PC-9 (cell line): ENCODE results near the gene PNPLA3. TPM values are rescaled to one million over a fixed set of nuclear protein-coding genes. Genes with fewer than 3 reads are reported as not detected.

Experiments
- BruUV-seq: library from RNA; stranded (reverse); fragments of 400-500 nt; replicated peaks from 2 replicates; lab custom pipeline; 2021; lab: Mats Ljungman, UMichigan
- CTCF ChIA-PET: fragments of 300-600 bp; sonication (Branson Sonifier 250); formaldehyde crosslinking; loops from one replicate; lab custom pipeline; 2022; ENCODE audit warnings: antibody characterized with exemption; lab: Charles Lee
- POLR2A ChIA-PET: fragments of 300-600 bp; sonication (Branson Sonifier 250); formaldehyde crosslinking; loops from one replicate; lab custom pipeline; 2022; ENCODE audit warnings: antibody characterized with exemption; ENCODE audit not compliant: unreplicated experiment; lab: Charles Lee
- DNase-seq, 2 experiments: peaks; one replicate each; pipeline versions ENCODE4 v3.0.0 to v3.0.0-alpha.2; 2015 to 2022; ENCODE audit warnings: mixed read lengths in 1 of 2
- H2AFZ ChIP-seq: fragments of 200-600 bp; sonication (generic); 2 replicates; pipeline ENCODE4 v1.8.1; 2017; ENCODE audit warnings: antibody characterized with exemption
- H3F3A ChIP-seq: fragments of 200-600 bp; sonication (generic); 2 replicates; pipeline ENCODE4 v1.8.1; 2017; ENCODE audit warnings: antibody characterized with exemption, mild to moderate bottlenecking, low read depth; ENCODE audit not compliant: insufficient read depth
- H3K27ac ChIP-seq: fragments of 200-600 bp; sonication (generic); 2 replicates; pipeline ENCODE4 v1.6.1; 2016; ENCODE audit warnings: mixed run types
- H3K27me3 ChIP-seq: fragments of 200-600 bp; sonication (generic); 2 replicates; pipeline ENCODE4 v1.6.1; 2016; ENCODE audit warnings: low read depth, mixed run types; ENCODE audit not compliant: insufficient read depth
- H3K36me3 ChIP-seq: fragments of 200-600 bp; sonication (generic); 2 replicates; pipeline ENCODE4 v1.6.1; 2016; ENCODE audit warnings: low read depth, mixed run types
- H3K4me1 ChIP-seq: fragments of 200-600 bp; sonication (generic); replicated peaks from 2 replicates; pipeline ENCODE4 v1.6.1; 2016; ENCODE audit warnings: mixed run types; ENCODE audit not compliant: insufficient read depth
- H3K4me2 ChIP-seq: fragments of 200-600 bp; sonication (generic); 2 replicates; pipeline ENCODE4 v1.6.1; 2017; ENCODE audit warnings: mixed run types
- H3K4me3 ChIP-seq: fragments of 200-600 bp; sonication (generic); 2 replicates; pipeline ENCODE4 v1.6.1; 2016; ENCODE audit warnings: mixed run types
- H3K79me2 ChIP-seq: fragments of 200-600 bp; sonication (generic); 2 replicates; pipeline ENCODE4 v1.6.1; 2017; ENCODE audit warnings: low read depth, mixed run types
- H3K9me2 ChIP-seq: fragments of 200-600 bp; sonication (generic); 2 replicates; pipeline ENCODE4 v1.8.1; 2017; ENCODE audit warnings: mild to moderate bottlenecking; ENCODE audit not compliant: insufficient read depth
- H3K9me3 ChIP-seq: fragments of 200-600 bp; sonication (generic); 2 replicates; pipeline ENCODE4 v1.8.1; 2016; ENCODE audit warnings: low read depth; ENCODE audit not compliant: insufficient read depth
- H4K20me1 ChIP-seq: fragments of 200-600 bp; sonication (generic); 2 replicates; pipeline ENCODE4 v1.8.1; 2017; ENCODE audit not compliant: insufficient read depth
- EZH2 ChIP-seq: fragments of 200-600 bp; sonication (generic); IDR thresholded peaks from 2 replicates; pipeline ENCODE4 v1.8.0; 2017; ENCODE audit warnings: antibody characterized with exemption, low read depth
- intact Hi-C: fragments of 100-400 bp; cut with micrococcal nuclease; formaldehyde crosslinking; loops from one replicate; pipeline ENCODE4 v1.10.0; 2022; ENCODE audit not compliant: unreplicated experiment
- total RNA-seq: library from RNA; stranded (reverse); gene quantifications from 2 replicates; pipeline ENCODE4 v1.2.3, GENCODE V29; 2021
- TF ChIP-seq, protein P1 (sequence below): fragments of 200-600 bp; sonication (generic); conservative IDR thresholded peaks from 2 replicates; pipeline ENCODE4 v1.6.1; 2017; ENCODE audit warnings: mixed run types, antibody characterized with exemption, mild to moderate bottlenecking, moderate library complexity

Gene PNPLA3
- total RNA-seq, 1 experiment from 2014 or later, result 26.8 TPM

DNA sequence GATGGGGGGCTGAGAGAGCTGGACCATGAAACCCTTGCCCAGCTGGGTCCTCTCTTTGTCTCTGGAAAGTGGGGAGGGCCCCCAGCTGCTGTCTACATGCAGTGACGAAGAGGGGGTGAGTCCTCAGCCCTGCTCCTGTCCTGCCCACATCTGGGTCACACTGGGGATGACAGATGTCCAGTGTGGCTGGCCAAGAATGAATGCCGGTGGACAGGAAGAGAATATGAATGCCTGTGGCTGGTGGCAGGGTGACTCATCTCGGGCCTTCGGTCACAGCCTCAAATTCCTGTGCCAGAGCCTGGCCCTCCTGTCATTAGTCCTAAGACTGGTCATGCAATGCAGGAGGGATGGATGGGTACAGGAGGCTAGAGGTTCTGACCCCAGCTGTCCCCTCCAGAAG lies 2.2 kb upstream of the PNPLA3 start:
- ChIA-PET POLR2A (interaction anchor here (0.6 to 0.9 kb wide), 2 partner anchors 12 to 32 kb away, joined by 3 to 7 read pairs; no protein-coding TSS in a partner anchor), CTCF (no interaction called here)
- BruUV-seq, result no TSS peak
- Histone ChIP-seq H2AFZ (no peak overlapping the region), H3K79me2 (peaks cover 7% of the 10 kb centered on the region; the same call in 1 of the 2 replicates), H3K36me3 (no peaks in the 10 kb centered on the region), H3K27ac (peak overlapping the region; percentile 33), H3K4me2 (peak overlapping the region; percentile 91), H3K27me3 (no peaks in the 10 kb centered on the region), H3F3A (peaks cover 43% of the 10 kb centered on the region), H4K20me1 (no peaks in the 10 kb centered on the region), H3K9me3 (no peaks in the 10 kb centered on the region), H3K9me2 (no peaks in the 10 kb centered on the region), H3K4me1 (peaks cover 49% of the 10 kb centered on the region), H3K4me3 (no peak overlapping the region)
- no peak for TF ChIP-seq EZH2
- TF ChIP-seq, protein P1, sequence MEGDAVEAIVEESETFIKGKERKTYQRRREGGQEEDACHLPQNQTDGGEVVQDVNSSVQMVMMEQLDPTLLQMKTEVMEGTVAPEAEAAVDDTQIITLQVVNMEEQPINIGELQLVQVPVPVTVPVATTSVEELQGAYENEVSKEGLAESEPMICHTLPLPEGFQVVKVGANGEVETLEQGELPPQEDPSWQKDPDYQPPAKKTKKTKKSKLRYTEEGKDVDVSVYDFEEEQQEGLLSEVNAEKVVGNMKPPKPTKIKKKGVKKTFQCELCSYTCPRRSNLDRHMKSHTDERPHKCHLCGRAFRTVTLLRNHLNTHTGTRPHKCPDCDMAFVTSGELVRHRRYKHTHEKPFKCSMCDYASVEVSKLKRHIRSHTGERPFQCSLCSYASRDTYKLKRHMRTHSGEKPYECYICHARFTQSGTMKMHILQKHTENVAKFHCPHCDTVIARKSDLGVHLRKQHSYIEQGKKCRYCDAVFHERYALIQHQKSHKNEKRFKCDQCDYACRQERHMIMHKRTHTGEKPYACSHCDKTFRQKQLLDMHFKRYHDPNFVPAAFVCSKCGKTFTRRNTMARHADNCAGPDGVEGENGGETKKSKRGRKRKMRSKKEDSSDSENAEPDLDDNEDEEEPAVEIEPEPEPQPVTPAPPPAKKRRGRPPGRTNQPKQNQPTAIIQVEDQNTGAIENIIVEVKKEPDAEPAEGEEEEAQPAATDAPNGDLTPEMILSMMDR, result no peak
- DNase-seq, result peak; percentile 86 to 94
- intact Hi-C loops, result loop anchor here (2.0 kb wide), 1 partner anchor 19 kb away; no protein-coding TSS in a partner anchor

DNA sequence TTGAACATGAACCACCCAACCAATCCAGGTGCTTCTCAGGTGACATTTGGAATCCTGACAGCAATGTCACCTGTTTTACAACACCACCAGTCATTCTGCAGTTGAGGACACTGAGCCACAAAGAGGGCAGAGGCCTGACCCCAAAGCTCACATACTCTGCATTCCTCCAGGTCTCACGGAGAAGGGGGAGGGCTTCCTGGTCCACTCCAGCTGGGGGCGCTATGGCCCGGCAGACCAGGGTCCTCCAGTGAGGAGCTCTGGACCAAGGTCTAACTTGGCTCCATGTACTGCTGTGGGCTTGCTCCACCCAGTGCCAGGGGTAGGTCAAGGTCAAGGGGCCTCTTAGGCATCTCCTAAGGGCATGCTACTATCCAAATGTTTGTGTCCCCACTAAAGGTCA lies 1.5 kb upstream of the PNPLA3 start:
- ChIA-PET CTCF (no interaction called here), POLR2A (interaction anchor here (0.6 to 0.9 kb wide), 2 partner anchors 11 to 33 kb away, joined by 3 to 7 read pairs; no protein-coding TSS in a partner anchor)
- H3K9me3 ChIP-seq, result no peaks in the 10 kb centered on the region
- H4K20me1 ChIP-seq, result no peaks in the 10 kb centered on the region
- H3K4me3 ChIP-seq, result no peak overlapping the region
- no peaks in the 10 kb centered on the region for H3K9me2 ChIP-seq
- no peaks in the 10 kb centered on the region for H3K27me3 ChIP-seq
- TF ChIP-seq EZH2, result no peak
- TF ChIP-seq, protein P1, result peak; percentile 39; the same call in 1 of the 2 replicates
- H3K27ac ChIP-seq, result peak overlapping the region; percentile 33; the same call in 1 of the 2 replicates
- H3K4me1 ChIP-seq, result peaks cover 47% of the 10 kb centered on the region
- intact Hi-C loops, result no loop called here
- H2AFZ ChIP-seq, result no peak overlapping the region
- no peaks in the 10 kb centered on the region for H3K36me3 ChIP-seq
- DNase-seq, result peak; percentile 39 to 76
- H3K4me2 ChIP-seq, result peak overlapping the region; percentile 91
- BruUV-seq, result no TSS peak
- H3F3A ChIP-seq, result peaks cover 44% of the 10 kb centered on the region
- peaks cover 7% of the 10 kb centered on the region; the same call in 1 of the 2 replicates for H3K79me2 ChIP-seq

DNA sequence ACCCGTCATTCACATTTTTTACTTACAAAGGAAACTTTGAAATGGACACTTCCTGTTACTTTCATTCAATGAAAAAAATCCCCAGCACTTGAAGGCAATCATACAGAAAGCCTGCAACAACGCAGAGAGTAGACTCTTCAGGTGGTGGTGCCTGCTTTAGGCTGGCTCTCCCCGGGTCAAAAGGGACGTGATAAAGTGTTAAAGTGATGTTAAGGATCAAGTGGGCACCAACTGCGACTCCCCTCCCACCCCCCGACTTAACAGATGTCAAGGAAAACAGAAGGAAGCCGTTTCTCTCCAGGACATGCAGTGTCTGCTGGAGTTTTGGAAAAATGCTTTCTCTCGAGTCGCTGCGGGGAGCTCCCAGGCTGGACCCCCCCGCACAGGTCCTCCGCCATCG lies 414 bp upstream of the PNPLA3 start:
- Histone ChIP-seq H3K9me3 (no peaks in the 10 kb centered on the region), H4K20me1 (no peaks in the 10 kb centered on the region), H2AFZ (peak overlapping the region; percentile 78; the same call in 1 of the 2 replicates), H3K4me3 (peak overlapping the region; percentile 53; the same call in 1 of the 2 replicates), H3K79me2 (peaks cover 7% of the 10 kb centered on the region; the same call in 1 of the 2 replicates), H3F3A (peaks cover 44% of the 10 kb centered on the region), H3K4me2 (peak overlapping the region; percentile 91), H3K4me1 (peaks cover 47% of the 10 kb centered on the region), H3K9me2 (no peaks in the 10 kb centered on the region), H3K27me3 (no peaks in the 10 kb centered on the region), H3K36me3 (no peaks in the 10 kb centered on the region), H3K27ac (no peak overlapping the region)
- DNase-seq, result peak in 1 of 2 experiments; percentile 22
- intact Hi-C loops, result no loop called here
- CTCF ChIA-PET, result interaction anchor here (0.5 to 0.7 kb wide), 2 partner anchors 23 to 874 kb away, joined by 3 to 29 read pairs; no protein-coding TSS in a partner anchor
- POLR2A ChIA-PET, result interaction anchor here (0.5 kb wide), 1 partner anchor 8 kb away, joined by 15 read pairs; no protein-coding TSS in a partner anchor
- TF ChIP-seq, protein P1, result no peak
- no peak for TF ChIP-seq EZH2
- BruUV-seq, result no TSS peak
